Activated B cell treated with CpG ODN at 0.5 μM for 24 hours (primary cell): ENCODE measurements around the gene TP73. TPM values are rescaled to one million over a fixed set of nuclear protein-coding genes. Genes with fewer than 3 reads are reported as not detected.
A peak's percentile ranks its signal among the peaks of the same experiment; 100 is the strongest.

Experiments
- ATAC-seq: fragments of 200-7000 bp; cut with Tn5 transposase; one replicate; pipeline ENCODE4 v1.10.0; 2021; ENCODE audit warnings: low read depth, mild to moderate bottlenecking, moderate library complexity
- CTCF ChIA-PET: fragments of 350-600 bp; sonication (Branson Sonifier 250); formaldehyde crosslinking; loops from one replicate; lab custom pipeline; 2021; ENCODE audit warnings: antibody characterized with exemption; lab: Charles Lee
- POLR2A ChIA-PET: fragments of 350-600 bp; sonication (Branson Sonifier 250); formaldehyde crosslinking; loops from one replicate; lab custom pipeline; 2021; ENCODE audit warnings: antibody characterized with exemption; lab: Charles Lee
- DNase-seq: peaks from one replicate; pipeline ENCODE4 v3.0.0; 2022
- H3K27ac Mint-ChIP-seq: one replicate; pipeline ENCODE4 v1.8.0; 2020; ENCODE audit warnings: mixed read lengths
- H3K27me3 Mint-ChIP-seq: one replicate; pipeline ENCODE4 v1.8.0; 2021; ENCODE audit warnings: mixed read lengths
- H3K36me3 Mint-ChIP-seq: one replicate; pipeline ENCODE4 v1.8.0; 2021; ENCODE audit warnings: low read depth, mixed read lengths
- H3K4me1 Mint-ChIP-seq: one replicate; pipeline ENCODE4 v1.8.0; 2021; ENCODE audit warnings: mixed read lengths
- H3K4me3 Mint-ChIP-seq: one replicate; pipeline ENCODE4 v1.8.0; 2020; ENCODE audit warnings: mild to moderate bottlenecking, mixed read lengths
- H3K9me3 Mint-ChIP-seq: one replicate; pipeline ENCODE4 v1.8.0; 2020; ENCODE audit warnings: mixed read lengths
- CTCF ChIP-seq: fragments of 200-600 bp; IDR thresholded peaks from one replicate; pipeline ENCODE4 v1.8.0; 2022; ENCODE audit warnings: antibody characterized with exemption, mild to moderate bottlenecking
- intact Hi-C: fragments of 100-400 bp; cut with micrococcal nuclease; formaldehyde crosslinking; loops from one replicate; pipeline ENCODE4 v1.15.1; 2024
- total RNA-seq: library from RNA; stranded (reverse); gene quantifications from 2 replicates; pipeline ENCODE4 v1.2.3, GENCODE V29; 2022

Gene TP73
- total RNA-seq, 1 donor from 2014 or later = 2.6 TPM

DNA sequence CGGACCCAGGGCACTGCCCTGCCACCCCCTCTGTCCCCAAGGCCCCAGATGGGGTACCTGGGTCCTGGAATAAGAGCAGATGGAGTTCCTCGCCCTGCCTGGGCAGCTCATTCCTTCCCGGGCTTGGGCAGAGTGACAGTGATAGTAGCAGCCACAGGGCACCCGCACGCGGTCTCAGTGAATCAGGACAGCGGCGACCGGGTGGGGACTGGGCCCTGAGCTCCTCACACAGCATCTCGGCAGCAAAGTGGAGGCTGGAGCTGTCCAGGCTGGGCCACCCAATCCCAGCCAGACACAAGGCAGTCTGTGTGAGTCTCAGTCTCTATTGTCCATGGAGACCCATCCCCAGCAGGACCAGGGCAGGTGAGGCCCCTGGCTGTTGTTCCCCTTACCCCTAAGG, 62.5 kb downstream of the TP73 start:
- no peaks in the 10 kb centered on the region for H3K36me3 Mint-ChIP-seq
- no peak overlapping the region for H3K27ac Mint-ChIP-seq
- H3K4me1 Mint-ChIP-seq = no peaks in the 10 kb centered on the region
- intact Hi-C loops = no loop called here
- no peaks in the 10 kb centered on the region for H3K9me3 Mint-ChIP-seq
- TF ChIP-seq CTCF = no peak
- H3K27me3 Mint-ChIP-seq = peaks cover 14% of the 10 kb centered on the region
- no peak for ATAC-seq
- no peak for DNase-seq
- no peak overlapping the region for H3K4me3 Mint-ChIP-seq
- ChIA-PET CTCF (no interaction called here), POLR2A (interaction anchor here (1.1 kb wide), 1 partner anchor 38 kb away, joined by 5 read pairs; no protein-coding TSS in a partner anchor)

DNA sequence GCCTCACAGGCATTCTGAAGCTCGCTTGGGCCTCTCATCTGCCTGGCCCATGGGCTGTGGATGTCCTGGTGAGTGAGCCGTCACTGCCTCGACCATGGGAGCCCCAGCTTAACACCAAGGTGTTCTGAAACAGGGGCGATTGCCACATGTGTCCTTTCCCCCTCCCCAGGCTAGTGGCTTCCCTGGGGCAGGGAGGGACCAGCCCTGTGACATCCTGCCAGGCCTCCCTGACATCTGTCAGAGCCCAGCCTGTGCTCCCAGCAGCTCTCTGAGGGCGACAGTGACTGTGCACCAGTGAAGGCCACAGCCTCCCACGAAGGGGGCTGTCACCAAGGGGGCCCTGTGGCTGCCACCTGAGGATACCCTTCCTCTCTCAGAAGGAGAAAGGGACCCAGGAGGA, 64.0 kb downstream of the TP73 start:
- intact Hi-C loops = no loop called here
- Mint-ChIP-seq H3K4me3 (no peak overlapping the region), H3K27ac (no peak overlapping the region), H3K36me3 (no peaks in the 10 kb centered on the region), H3K9me3 (no peaks in the 10 kb centered on the region), H3K27me3 (peaks cover 7% of the 10 kb centered on the region), H3K4me1 (no peaks in the 10 kb centered on the region)
- POLR2A ChIA-PET = interaction anchor here (0.6 kb wide), 1 partner anchor 31 kb away, joined by 3 read pairs; no protein-coding TSS in a partner anchor
- no peak for ATAC-seq
- no peak for DNase-seq
- no peak for TF ChIP-seq CTCF
- CTCF ChIA-PET = no interaction called here

GRCh38 chr1:3717041-3717714, 64.9 kb downstream of the TP73 start:
- POLR2A ChIA-PET = interaction anchor here (0.6 kb wide), 1 partner anchor 19 kb away, joined by 4 read pairs; no protein-coding TSS in a partner anchor
- DNase-seq = no peak
- Mint-ChIP-seq H3K4me1 (no peaks in the 10 kb centered on the region), H3K4me3 (no peak overlapping the region), H3K27ac (no peak overlapping the region), H3K27me3 (peaks cover 4% of the 10 kb centered on the region), H3K36me3 (no peaks in the 10 kb centered on the region), H3K9me3 (no peaks in the 10 kb centered on the region)
- no peak for TF ChIP-seq CTCF
- intact Hi-C loops = no loop called here
- CTCF ChIA-PET = no interaction called here
- no peak for ATAC-seq

DNA sequence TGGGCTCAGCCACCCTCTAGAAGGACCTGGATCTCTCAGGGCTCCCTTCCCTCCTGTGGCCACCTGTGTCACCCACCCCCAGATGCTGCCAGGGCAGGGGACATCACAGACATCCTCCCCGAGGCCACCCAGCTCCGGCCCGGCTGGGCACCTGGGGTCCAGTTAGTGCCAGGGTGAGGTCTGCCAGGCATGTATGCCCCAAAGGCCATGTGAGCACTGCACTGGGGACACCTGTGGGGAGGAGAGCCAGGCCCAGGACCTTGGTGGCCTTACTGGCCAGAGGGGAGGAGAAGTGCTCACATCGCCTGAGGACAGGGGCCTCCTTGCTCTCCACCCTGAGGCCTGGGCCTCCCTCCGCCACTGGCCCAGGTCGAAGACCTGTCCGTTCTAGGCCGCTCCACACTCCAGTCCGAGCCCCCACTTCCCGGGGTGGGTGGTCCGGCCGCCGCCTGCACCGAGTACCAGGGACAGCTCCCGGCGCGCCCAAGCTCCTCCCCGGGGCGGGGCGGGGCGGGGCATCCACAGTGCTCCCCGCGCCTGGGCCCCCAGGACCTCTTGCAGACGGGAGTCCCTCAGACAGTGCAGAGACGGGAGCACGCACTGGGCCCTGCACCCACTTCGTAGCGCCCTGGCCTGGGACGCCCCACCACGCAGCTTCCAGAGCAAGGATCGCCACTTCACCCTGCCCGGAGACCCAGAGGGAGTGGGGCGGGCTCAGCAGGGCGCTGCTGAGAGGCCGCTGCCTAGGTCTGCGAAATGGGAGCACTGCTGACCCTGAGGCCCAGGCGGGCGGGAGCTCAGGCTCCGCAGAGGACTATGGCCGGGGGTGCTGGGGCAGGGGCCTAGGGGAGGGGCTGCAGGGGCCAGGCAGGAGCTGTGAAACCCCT, 65.6 kb downstream of the TP73 start:
- peak; percentile 67 for ATAC-seq
- no peak overlapping the region for H3K4me3 Mint-ChIP-seq
- H3K36me3 Mint-ChIP-seq = no peaks in the 10 kb centered on the region
- H3K27me3 Mint-ChIP-seq = peaks cover 4% of the 10 kb centered on the region
- intact Hi-C loops = no loop called here
- ChIA-PET CTCF (no interaction called here), POLR2A (interaction anchor here (0.6 kb wide), 1 partner anchor 19 kb away, joined by 4 read pairs; no protein-coding TSS in a partner anchor)
- no peaks in the 10 kb centered on the region for H3K4me1 Mint-ChIP-seq
- no peaks in the 10 kb centered on the region for H3K9me3 Mint-ChIP-seq
- H3K27ac Mint-ChIP-seq = no peak overlapping the region
- no peak for DNase-seq
- no peak for TF ChIP-seq CTCF

- Mint-ChIP-seq H3K4me3 (no peak overlapping the region), H3K36me3 (no peaks in the 10 kb centered on the region), H3K27me3 (peaks cover 4% of the 10 kb centered on the region), H3K27ac (no peak overlapping the region), H3K4me1 (no peaks in the 10 kb centered on the region), H3K9me3 (no peaks in the 10 kb centered on the region)
- POLR2A ChIA-PET = no interaction called here
- intact Hi-C loops = no loop called here
- TF ChIP-seq CTCF = no peak
- CTCF ChIA-PET = no interaction called here
- DNase-seq (no peak), ATAC-seq (no peak)
These were observed 66.4 kb downstream of the TP73 start for GRCh38 chr1:3718764-3719163.
